K562 (cell line): ENCODE measurements around the gene WIPF3. TPM values are rescaled to one million over a fixed set of nuclear protein-coding genes. Genes with fewer than 3 reads are reported as not detected.

Source experiments
- ATAC-seq: fragments of 200-7000 bp; cut with Tn5 transposase; 3 replicates; pipeline ENCODE4 v1.9.1; 2020; ENCODE audit warnings: moderate library complexity
- BruUV-seq: library from RNA; stranded (reverse); fragments of 400-500 nt; replicated peaks from 2 replicates; lab custom pipeline; 2021; lab: Mats Ljungman, UMichigan
- CTCF ChIA-PET: fragments of 300-600 bp; formaldehyde crosslinking; extraction: SDS; loops from one replicate; lab custom pipeline; 2021; ENCODE audit warnings: low intra/inter-chr PET ratio; lab: Yijun Ruan, JAX
- POLR2A ChIA-PET: fragments of 300-600, 350-650 bp; sonication (Branson Sonifier 250); formaldehyde crosslinking; extraction: SDS; loops from one replicate; lab custom pipeline; 2021; ENCODE audit warnings: antibody characterized with exemption, inconsistent platforms; lab: Yijun Ruan, JAX
- DNase-seq, 4 experiments: peaks; one replicate each; pipeline versions ENCODE4 v3.0.0 to v3.0.0-alpha.2; 2011 to 2018; ENCODE audit warnings: low spot score in 3 of 4, mixed read lengths in 3 of 4; ENCODE audit errors: extremely low read depth in 1 of 4
- FAIRE-seq: peaks from 2 replicates; lab custom pipeline; 2011; peaks lifted over from hg19 to GRCh38; lab: Jason Lieb, UNC
- H2AFZ ChIP-seq: 2 replicates; pipeline ENCODE4 v1.6.0; 2011; ENCODE audit warnings: low read depth, low read length, control low read depth, inconsistent platforms
- H3K27ac ChIP-seq: fragments of 200-600 bp; 3 replicates; pipeline ENCODE4 v1.8.0; 2011; ENCODE audit warnings: low read depth, mild to moderate bottlenecking, control low read depth, inconsistent platforms, low read length, moderate library complexity, mixed read lengths; ENCODE audit errors: extremely low read depth
- H3K27me3 ChIP-seq, 2 experiments: fragments of 300-600 bp in 1 of 2; 2 replicates in 1 of 2; 3 replicates in 1 of 2; pipeline versions ENCODE4 v1.6.0 to v1.8.0; 2011; ENCODE audit warnings: inconsistent platforms in 2 of 2, low read length in 2 of 2, mild to moderate bottlenecking in 1 of 2, mixed read lengths in 1 of 2, moderate library complexity in 1 of 2; ENCODE audit not compliant: control insufficient read depth in 2 of 2, insufficient read depth in 2 of 2
- H3K36me3 ChIP-seq: fragments of 300-600 bp; 3 replicates; pipeline ENCODE4 v1.8.0; 2011; ENCODE audit warnings: mild to moderate bottlenecking, low read length, inconsistent platforms; ENCODE audit not compliant: control insufficient read depth, insufficient read depth
- H3K4me1 ChIP-seq, 2 experiments: fragments of 200-600 bp in 1 of 2; replicated peaks in 1 of 2; 2 replicates in 1 of 2; 3 replicates in 1 of 2; pipeline versions ENCODE4 v1.5.1 to v1.8.0; 2011; ENCODE audit warnings: inconsistent platforms in 2 of 2, low read length in 2 of 2, mild to moderate bottlenecking in 1 of 2, mixed read lengths in 1 of 2, moderate library complexity in 1 of 2; ENCODE audit not compliant: control insufficient read depth in 2 of 2, insufficient read depth in 2 of 2
- H3K4me2 ChIP-seq: 2 replicates; pipeline ENCODE4 v1.6.1; 2011; ENCODE audit warnings: low read length, control low read depth, inconsistent platforms, mixed read lengths; ENCODE audit not compliant: insufficient read depth
- H3K4me3 ChIP-seq: fragments of 200-600 bp; sonication (generic), shearing (Covaris generic); 2 replicates; pipeline ENCODE4 v1.5.1; 2016; ENCODE audit warnings: control low read depth, inconsistent platforms
- H3K79me2 ChIP-seq: fragments of 200-600 bp; 3 replicates; pipeline ENCODE4 v1.8.0; 2011; ENCODE audit warnings: low read length, inconsistent platforms; ENCODE audit not compliant: control insufficient read depth, insufficient read depth
- H3K9ac ChIP-seq, 2 experiments: 2 replicates each; pipeline versions ENCODE4 v1.6.0 to v1.6.1; 2011; ENCODE audit warnings: low read depth in 2 of 2, low read length in 2 of 2, control low read depth in 1 of 2, inconsistent platforms in 1 of 2, mild to moderate bottlenecking in 1 of 2, mixed read lengths in 1 of 2; ENCODE audit not compliant: insufficient read depth in 1 of 2
- H3K9me1 ChIP-seq: one replicate; pipeline ENCODE4 v1.6.0; 2011; ENCODE audit warnings: inconsistent platforms, mild to moderate bottlenecking, low read length, moderate library complexity; ENCODE audit not compliant: control insufficient read depth, insufficient read depth
- H3K9me3 ChIP-seq: replicated peaks from 2 replicates; pipeline ENCODE4 v1.5.1; 2011; ENCODE audit warnings: low read depth, low read length, inconsistent platforms; ENCODE audit not compliant: control insufficient read depth, insufficient read depth
- H4K20me1 ChIP-seq: replicated peaks from 2 replicates; pipeline ENCODE4 v1.6.1; 2011; ENCODE audit warnings: low read length, inconsistent platforms, mixed read lengths; ENCODE audit not compliant: control insufficient read depth, insufficient read depth
- ATF1 ChIP-seq, 2 experiments: fragments of 450-650 bp in 1 of 2; IDR thresholded peaks; 2 replicates each; pipeline ENCODE4 v1.6.1; 2016; ENCODE audit warnings: missing compliant biosample characterization in 1 of 2, missing genetic modification characterization in 1 of 2
- CREBBP ChIP-seq: IDR thresholded peaks from one replicate; pipeline ENCODE4 v1.6.1; 2012; ENCODE audit warnings: low read depth, mild to moderate bottlenecking, control low read depth, inconsistent platforms, low read length
- POLR2A ChIP-seq: fragments of 450-650 bp; conservative IDR thresholded peaks from 2 replicates; pipeline ENCODE4 v1.6.1; 2016
- RCOR1 ChIP-seq, 2 experiments: IDR thresholded peaks; 2 replicates each; pipeline ENCODE4 v1.6.1; 2012; ENCODE audit warnings: low read depth in 2 of 2, low read length in 2 of 2, borderline replicate concordance in 1 of 2, improper control_type of control experiment in 1 of 2
- ZC3H11A ChIP-seq: IDR thresholded peaks from 2 replicates; pipeline ENCODE4 v1.6.1; 2012; ENCODE audit warnings: low read depth, low read length, improper control_type of control experiment
- ZNF668 ChIP-seq: fragments of 250-450 bp; sonication (Bioruptor Pico); IDR thresholded peaks from 2 replicates; pipeline ENCODE4 v1.8.0; 2022; ENCODE audit warnings: mild to moderate bottlenecking, inconsistent platforms
- WGBS: fragments of 100-300 bp; shearing (Covaris generic); methylation state at CpG from one replicate; pipeline ENCODE4 v1.1.6; 2016; ENCODE audit warnings: low coverage, mixed read lengths; ENCODE audit not compliant: insufficient coverage; ENCODE audit errors: missing lambda C conversion rate; 5-methylcytosine and 5-hydroxymethylcytosine counted together
- in situ Hi-C: fragments of 300-500 bp; cut with MboI; formaldehyde crosslinking; loops from 4 replicates; pipeline ENCODE4 v1.15.0; 2018; ENCODE audit warnings: inconsistent platforms, mixed read lengths
- intact Hi-C: fragments of 100-400 bp; cut with micrococcal nuclease; formaldehyde crosslinking; loops from 2 replicates; pipeline ENCODE4 v1.14.2; 2022
- polyA plus RNA-seq, 8 experiments: library from polyadenylated mRNA; depleted of rRNA in 4 of 8; stranded (reverse) in 5 of 8; unstranded in 3 of 8; fragments of >200 nt; fragmentation: Nextera tagmentation in 2 of 8; fragmentation: Illumina TruSeq in 1 of 8; extraction: Ambion mirVana in 2 of 8; extraction: Trizol in 1 of 8; gene quantifications; 2 replicates each; pipeline versions ENCODE4 v1.2.1 to v1.2.3, GENCODE V29; 2011 to 2014; ENCODE audit warnings: inconsistent platforms in 1 of 8, missing spikeins in 1 of 8
- total RNA-seq, 7 experiments: library from RNA; depleted of rRNA in 6 of 7; stranded (reverse); fragments of >200 nt in 6 of 7; fragmentation: Illumina TruSeq in 2 of 7; extraction: Trizol in 2 of 7; gene quantifications; 2 replicates each; pipeline versions ENCODE4 v1.2.1 to v1.2.3, GENCODE V29; 2011 to 2021; ENCODE audit warnings: low replicate concordance in 1 of 7
- TF ChIP-seq, protein P1 (sequence below), 2 experiments: fragments of 450-650 bp in 1 of 2; sonication (generic) in 1 of 2; formaldehyde crosslinking in 1 of 2; IDR thresholded peaks in 1 of 2; conservative IDR thresholded peaks in 1 of 2; 2 replicates each; pipeline versions ENCODE4 v1.6.1 to v1.8.1; 2016 to 2023; ENCODE audit warnings: mild to moderate bottlenecking in 2 of 2, moderate library complexity in 2 of 2, inconsistent platforms in 1 of 2, missing genetic modification reagents in 1 of 2
- TF ChIP-seq, protein P2 (sequence below): fragments of 450-650 bp; IDR thresholded peaks from 2 replicates; pipeline ENCODE4 v1.6.1; 2017; ENCODE audit warnings: mild to moderate bottlenecking, moderate library complexity
- TF ChIP-seq, protein P3 (sequence below), 2 experiments: fragments of 450-650 bp; IDR thresholded peaks; 2 replicates each; pipeline ENCODE4 v1.6.1; 2016
- TF ChIP-seq, protein P4 (sequence below): fragments of 200-800 bp; sonication (Bioruptor generic); IDR thresholded peaks from 2 replicates; pipeline ENCODE4 v1.6.1; 2017; ENCODE audit warnings: missing genetic modification characterization, missing compliant biosample characterization

Gene WIPF3
- total and polyA plus RNA-seq, 9 of the 15 experiments (the other 6 are each of a cell fraction or from before 2014, with no cell fraction given) = 0.18 to 3.2 (median 1.7) TPM

DNA sequence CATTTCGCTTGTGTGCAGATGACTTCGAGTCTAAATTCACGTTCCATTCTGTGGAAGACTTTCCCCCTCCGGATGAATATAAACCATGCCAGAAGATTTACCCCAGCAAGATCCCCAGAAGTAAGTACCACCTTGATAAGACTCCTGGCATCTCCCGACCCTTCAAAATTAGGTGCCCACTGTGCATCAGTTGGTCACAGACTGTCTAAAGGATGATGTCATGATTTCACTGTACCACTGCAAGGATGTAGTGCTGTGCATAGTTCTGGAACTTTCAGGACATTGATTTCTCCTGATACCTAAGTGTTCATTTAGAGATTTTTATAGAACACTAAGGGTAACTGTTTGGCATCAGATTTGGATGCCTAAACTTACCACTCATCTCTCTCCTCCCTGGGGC, 83.0 kb downstream of the WIPF3 start:
- Histone ChIP-seq H4K20me1 (no peaks in the 10 kb centered on the region), H3K79me2 (no peaks in the 10 kb centered on the region), H3K4me2 (no peak overlapping the region), H3K9ac (no peak overlapping the region), H3K36me3 (no peaks in the 10 kb centered on the region), H3K9me3 (no peaks in the 10 kb centered on the region; the same call in 1 of the 2 replicates), H3K4me3 (no peak overlapping the region), H3K27me3 (no peaks in the 10 kb centered on the region), H3K4me1 (peaks cover 2 to 17% of the 10 kb centered on the region in 2 experiments; a peak in 3 of 5 replicates), H3K9me1 (no peaks in the 10 kb centered on the region), H3K27ac (no peak overlapping the region), H2AFZ (no peak overlapping the region)
- CTCF ChIA-PET = no interaction called here
- no peak for DNase-seq
- no peak for ATAC-seq
- WGBS = 28% methylated on average over 5 of the region's 5 CpGs
- in situ Hi-C loops (no loop called here), intact Hi-C loops (no loop called here)
- BruUV-seq = no TSS peak
- FAIRE-seq = no peak
- TF ChIP-seq CREBBP = no peak
- TF ChIP-seq, protein P1, sequence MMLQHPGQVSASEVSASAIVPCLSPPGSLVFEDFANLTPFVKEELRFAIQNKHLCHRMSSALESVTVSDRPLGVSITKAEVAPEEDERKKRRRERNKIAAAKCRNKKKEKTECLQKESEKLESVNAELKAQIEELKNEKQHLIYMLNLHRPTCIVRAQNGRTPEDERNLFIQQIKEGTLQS (IDR thresholded peaks at IDR 0.05) = 0 out of 2 replicates have a peak, but pooled peaks have one; percentile 20
- TF ChIP-seq, protein P1 (CRISPR knock-in tag; conservative IDR thresholded peaks at IDR 0.05) = no peak
- POLR2A ChIA-PET = no interaction called here

DNA sequence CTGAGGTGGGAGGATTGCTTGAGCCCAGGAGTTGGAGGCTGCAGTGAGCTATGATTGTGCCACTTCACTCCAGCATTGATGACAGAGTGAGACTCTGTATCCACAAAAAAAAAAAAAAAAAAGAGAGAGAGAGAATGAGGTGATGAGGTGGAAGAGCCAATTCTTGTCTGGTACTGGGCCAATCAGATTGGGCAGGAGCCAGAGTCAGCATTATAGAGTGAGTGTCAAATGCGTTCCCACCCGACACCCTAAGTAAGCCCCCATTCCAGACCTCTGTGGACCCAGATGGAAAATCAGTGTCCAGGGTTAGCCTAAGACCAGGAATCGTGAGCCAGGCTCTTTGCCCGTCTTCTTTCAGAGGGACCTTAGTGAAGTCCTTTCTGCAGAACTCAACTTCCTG, 83.9 kb downstream of the WIPF3 start:
- no peak overlapping the region for H3K4me3 ChIP-seq
- no peaks in the 10 kb centered on the region for H3K79me2 ChIP-seq
- no peaks in the 10 kb centered on the region; the same call in 1 of the 2 replicates for H3K9me3 ChIP-seq
- intact Hi-C loops = no loop called here
- H3K9me1 ChIP-seq = no peaks in the 10 kb centered on the region
- DNase-seq (no peak), ATAC-seq (no peak), FAIRE-seq (no peak)
- in situ Hi-C loops = no loop called here
- 54% methylated on average over 4 of the region's 4 CpGs for WGBS
- H2AFZ ChIP-seq = no peak overlapping the region
- ChIA-PET POLR2A (no interaction called here), CTCF (interaction anchor here (0.6 kb wide), 1 partner anchor 523 kb away, joined by 3 read pairs; no protein-coding TSS in a partner anchor)
- no peaks in the 10 kb centered on the region for H3K27me3 ChIP-seq
- no peak overlapping the region for H3K27ac ChIP-seq
- H3K9ac ChIP-seq = no peak overlapping the region
- H3K36me3 ChIP-seq = no peaks in the 10 kb centered on the region
- H3K4me1 ChIP-seq = peaks cover 2 to 17% of the 10 kb centered on the region in 2 experiments; a peak in 4 of 5 replicates
- H4K20me1 ChIP-seq = no peaks in the 10 kb centered on the region
- BruUV-seq = no TSS peak
- H3K4me2 ChIP-seq = no peak overlapping the region
- TF ChIP-seq ATF1 (CRISPR knock-in tag; IDR thresholded peaks at IDR 0.05) (no peak), ATF1 (tag; IDR thresholded peaks at IDR 0.05) (no peak), RCOR1 (IDR thresholded peaks at IDR 0.05; ENCODE audit: borderline replicate concordance in 1 of 2, low read depth in 2 of 2, low read length in 2 of 2) (no peak), POLR2A (no peak), ZC3H11A (no peak), ZNF668 (CRISPR knock-in tag) (no peak)
- TF ChIP-seq, protein P2, sequence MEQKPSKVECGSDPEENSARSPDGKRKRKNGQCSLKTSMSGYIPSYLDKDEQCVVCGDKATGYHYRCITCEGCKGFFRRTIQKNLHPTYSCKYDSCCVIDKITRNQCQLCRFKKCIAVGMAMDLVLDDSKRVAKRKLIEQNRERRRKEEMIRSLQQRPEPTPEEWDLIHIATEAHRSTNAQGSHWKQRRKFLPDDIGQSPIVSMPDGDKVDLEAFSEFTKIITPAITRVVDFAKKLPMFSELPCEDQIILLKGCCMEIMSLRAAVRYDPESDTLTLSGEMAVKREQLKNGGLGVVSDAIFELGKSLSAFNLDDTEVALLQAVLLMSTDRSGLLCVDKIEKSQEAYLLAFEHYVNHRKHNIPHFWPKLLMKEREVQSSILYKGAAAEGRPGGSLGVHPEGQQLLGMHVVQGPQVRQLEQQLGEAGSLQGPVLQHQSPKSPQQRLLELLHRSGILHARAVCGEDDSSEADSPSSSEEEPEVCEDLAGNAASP = no peak
- TF ChIP-seq, protein P3, sequence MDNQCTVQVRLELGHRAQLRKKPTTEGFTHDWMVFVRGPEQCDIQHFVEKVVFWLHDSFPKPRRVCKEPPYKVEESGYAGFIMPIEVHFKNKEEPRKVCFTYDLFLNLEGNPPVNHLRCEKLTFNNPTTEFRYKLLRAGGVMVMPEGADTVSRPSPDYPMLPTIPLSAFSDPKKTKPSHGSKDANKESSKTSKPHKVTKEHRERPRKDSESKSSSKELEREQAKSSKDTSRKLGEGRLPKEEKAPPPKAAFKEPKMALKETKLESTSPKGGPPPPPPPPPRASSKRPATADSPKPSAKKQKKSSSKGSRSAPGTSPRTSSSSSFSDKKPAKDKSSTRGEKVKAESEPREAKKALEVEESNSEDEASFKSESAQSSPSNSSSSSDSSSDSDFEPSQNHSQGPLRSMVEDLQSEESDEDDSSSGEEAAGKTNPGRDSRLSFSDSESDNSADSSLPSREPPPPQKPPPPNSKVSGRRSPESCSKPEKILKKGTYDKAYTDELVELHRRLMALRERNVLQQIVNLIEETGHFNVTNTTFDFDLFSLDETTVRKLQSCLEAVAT (IDR thresholded peaks at IDR 0.05) = no peak
- TF ChIP-seq, protein P4, sequence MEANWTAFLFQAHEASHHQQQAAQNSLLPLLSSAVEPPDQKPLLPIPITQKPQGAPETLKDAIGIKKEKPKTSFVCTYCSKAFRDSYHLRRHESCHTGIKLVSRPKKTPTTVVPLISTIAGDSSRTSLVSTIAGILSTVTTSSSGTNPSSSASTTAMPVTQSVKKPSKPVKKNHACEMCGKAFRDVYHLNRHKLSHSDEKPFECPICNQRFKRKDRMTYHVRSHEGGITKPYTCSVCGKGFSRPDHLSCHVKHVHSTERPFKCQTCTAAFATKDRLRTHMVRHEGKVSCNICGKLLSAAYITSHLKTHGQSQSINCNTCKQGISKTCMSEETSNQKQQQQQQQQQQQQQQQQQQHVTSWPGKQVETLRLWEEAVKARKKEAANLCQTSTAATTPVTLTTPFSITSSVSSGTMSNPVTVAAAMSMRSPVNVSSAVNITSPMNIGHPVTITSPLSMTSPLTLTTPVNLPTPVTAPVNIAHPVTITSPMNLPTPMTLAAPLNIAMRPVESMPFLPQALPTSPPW (CRISPR knock-in tag) = no peak
